Breast epithelium (tissue), 4 donors: ENCODE measurements around the gene ZNF778. TPM values are rescaled to one million over a fixed set of nuclear protein-coding genes. Genes with fewer than 3 reads are reported as not detected.

ENCODE experiments used
- DNase-seq, 2 donors: peaks; one replicate each; pipeline ENCODE4 v3.0.0-alpha.2; 2019; ENCODE audit warnings: low spot score in 2 of 2
- H3K27ac ChIP-seq, 2 donors: fragments of 200-600 bp; sonication (generic) in 1 of 2; one replicate each; pipeline ENCODE4 v1.5.1; 2016 to 2019; ENCODE audit warnings: mild to moderate bottlenecking in 1 of 2
- H3K27me3 ChIP-seq, 2 donors: fragments of 200-600 bp; sonication (generic) in 1 of 2; one replicate each; pipeline versions ENCODE4 v1.5.1 to v1.6.0; 2017 to 2019; ENCODE audit warnings: control low read depth in 1 of 2, mild to moderate bottlenecking in 1 of 2
- H3K36me3 ChIP-seq: fragments of 200-600 bp; one replicate; pipeline ENCODE4 v1.5.1; 2019
- H3K4me1 ChIP-seq, 2 donors: fragments of 200-600 bp; sonication (generic); one replicate each; pipeline ENCODE4 v1.5.1; 2016 to 2019; ENCODE audit warnings: control low read depth in 1 of 2
- H3K4me3 ChIP-seq, 3 donors: fragments of 200-600 bp; sonication (generic); 1 replicate in 2 of 3; 2 replicates in 1 of 3; pipeline ENCODE4 v1.5.1; 2016 to 2019; ENCODE audit warnings: mild to moderate bottlenecking in 3 of 3, moderate library complexity in 2 of 3
- H3K9me3 ChIP-seq, 2 donors: fragments of 200-600 bp; sonication (generic) in 1 of 2; one replicate each; pipeline ENCODE4 v1.5.1; 2016 to 2019; ENCODE audit warnings: control low read depth in 1 of 2
- POLR2A ChIP-seq: fragments of 450-650 bp; IDR thresholded peaks from one replicate; pipeline ENCODE4 v1.6.1; 2016; ENCODE audit warnings: antibody characterized with exemption, mild to moderate bottlenecking, moderate library complexity
- POLR2AphosphoS5 ChIP-seq, 3 donors: sonication (generic); formaldehyde crosslinking; IDR thresholded peaks; one replicate each; pipeline ENCODE4 v1.6.1; 2017; ENCODE audit warnings: antibody characterized with exemption in 3 of 3
- intact Hi-C: fragments of 100-400 bp; cut with DNase I; formaldehyde crosslinking; loops from one replicate; pipeline ENCODE4 v1.15.1; 2023; ENCODE audit warnings: low total_unique reads
- total RNA-seq, 3 donors: library from RNA; depleted of rRNA; stranded (reverse); fragments of >200 nt; gene quantifications; one replicate each; pipeline ENCODE4 v1.1.0, GENCODE V29; 2016
- TF ChIP-seq, protein P1 (sequence below), 3 donors: fragments of 450-650 bp; IDR thresholded peaks; one replicate each; pipeline ENCODE4 v1.5.1; 2016 to 2017; ENCODE audit warnings: antibody characterized with exemption in 3 of 3, mild to moderate bottlenecking in 3 of 3, moderate library complexity in 3 of 3

Gene ZNF778
- total RNA-seq, 3 donors from 2014 or later, result 10.1 to 20.9 (median 12.5) TPM

DNA sequence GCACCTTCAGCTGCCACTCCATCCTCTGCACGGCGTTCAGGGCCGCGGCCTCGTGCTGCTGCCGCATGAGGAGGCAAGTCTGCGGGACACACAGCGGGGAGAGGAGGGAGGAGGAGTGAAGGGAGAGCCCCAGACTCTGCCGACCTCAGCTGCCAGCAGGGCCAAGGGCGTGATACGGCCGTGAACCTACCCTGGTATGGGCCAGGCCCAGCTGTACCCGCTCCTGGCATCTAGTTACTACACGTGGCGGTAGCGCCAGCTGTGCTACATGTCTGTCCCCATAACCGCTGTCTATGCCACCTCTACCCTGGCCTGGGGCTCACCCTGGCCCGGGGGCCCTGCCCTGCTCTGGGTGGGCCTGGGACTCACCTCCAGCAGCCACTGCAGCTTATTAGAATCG is 51.1 kb downstream of the ZNF778 start:
- Histone ChIP-seq H3K27ac (no peak overlapping the region), H3K27me3 (no peaks in the 10 kb centered on the region), H3K36me3 (no peaks in the 10 kb centered on the region), H3K9me3 (no peaks in the 10 kb centered on the region), H3K4me3 (no peak overlapping the region), H3K4me1 (no peaks in the 10 kb centered on the region)
- TF ChIP-seq POLR2AphosphoS5 (IDR thresholded peaks at IDR 0.05) (no peak), POLR2A (no peak)
- TF ChIP-seq, protein P1, sequence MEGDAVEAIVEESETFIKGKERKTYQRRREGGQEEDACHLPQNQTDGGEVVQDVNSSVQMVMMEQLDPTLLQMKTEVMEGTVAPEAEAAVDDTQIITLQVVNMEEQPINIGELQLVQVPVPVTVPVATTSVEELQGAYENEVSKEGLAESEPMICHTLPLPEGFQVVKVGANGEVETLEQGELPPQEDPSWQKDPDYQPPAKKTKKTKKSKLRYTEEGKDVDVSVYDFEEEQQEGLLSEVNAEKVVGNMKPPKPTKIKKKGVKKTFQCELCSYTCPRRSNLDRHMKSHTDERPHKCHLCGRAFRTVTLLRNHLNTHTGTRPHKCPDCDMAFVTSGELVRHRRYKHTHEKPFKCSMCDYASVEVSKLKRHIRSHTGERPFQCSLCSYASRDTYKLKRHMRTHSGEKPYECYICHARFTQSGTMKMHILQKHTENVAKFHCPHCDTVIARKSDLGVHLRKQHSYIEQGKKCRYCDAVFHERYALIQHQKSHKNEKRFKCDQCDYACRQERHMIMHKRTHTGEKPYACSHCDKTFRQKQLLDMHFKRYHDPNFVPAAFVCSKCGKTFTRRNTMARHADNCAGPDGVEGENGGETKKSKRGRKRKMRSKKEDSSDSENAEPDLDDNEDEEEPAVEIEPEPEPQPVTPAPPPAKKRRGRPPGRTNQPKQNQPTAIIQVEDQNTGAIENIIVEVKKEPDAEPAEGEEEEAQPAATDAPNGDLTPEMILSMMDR (IDR thresholded peaks at IDR 0.05), result no peak
- intact Hi-C loops, result no loop called here
- DNase-seq, result no peak

DNA sequence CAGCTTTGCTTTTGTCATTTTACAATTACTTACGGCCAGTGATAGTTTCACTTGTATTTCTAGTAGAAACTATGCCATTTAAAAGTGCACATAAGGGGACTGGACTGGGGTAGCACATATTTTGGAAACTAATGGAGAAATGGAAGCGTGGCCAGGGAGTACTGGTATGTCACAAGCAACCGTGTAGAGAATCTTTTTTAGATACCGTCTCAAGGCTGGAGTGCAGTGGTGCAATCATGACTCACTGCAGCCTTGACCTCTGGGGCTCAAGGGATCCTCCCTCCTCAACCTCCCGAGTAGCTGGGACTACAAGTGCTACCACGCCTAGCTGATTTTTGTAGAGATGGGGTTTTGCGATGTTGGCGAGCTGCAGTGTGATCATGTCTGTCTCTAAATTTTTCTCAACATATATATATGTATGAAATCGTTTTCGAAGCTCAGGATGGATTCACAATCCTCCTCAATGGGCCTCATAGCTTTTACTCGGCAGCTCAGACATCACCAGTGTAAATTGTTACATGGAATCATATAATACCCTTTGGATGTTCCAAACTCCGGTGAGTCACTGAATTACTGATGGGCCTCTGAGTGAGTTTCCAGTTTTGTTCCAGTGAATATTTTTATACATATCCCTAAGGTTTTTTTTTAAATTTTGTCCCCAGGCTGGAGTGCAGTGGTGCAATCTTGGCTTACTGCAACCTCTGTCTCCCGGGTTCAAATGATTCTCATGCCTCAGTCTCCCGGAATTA is 51.7 kb downstream of the ZNF778 start:
- H3K9me3 ChIP-seq, result no peaks in the 10 kb centered on the region
- no peak overlapping the region for H3K27ac ChIP-seq
- intact Hi-C loops, result no loop called here
- no peak overlapping the region for H3K4me3 ChIP-seq
- H3K4me1 ChIP-seq, result no peaks in the 10 kb centered on the region
- DNase-seq, result no peak
- H3K36me3 ChIP-seq, result peaks cover 6% of the 10 kb centered on the region
- no peaks in the 10 kb centered on the region for H3K27me3 ChIP-seq
- TF ChIP-seq, protein P1 (IDR thresholded peaks at IDR 0.05), result no peak
- TF ChIP-seq POLR2A, result no peak
- TF ChIP-seq POLR2AphosphoS5 (IDR thresholded peaks at IDR 0.05), result no peak

DNA sequence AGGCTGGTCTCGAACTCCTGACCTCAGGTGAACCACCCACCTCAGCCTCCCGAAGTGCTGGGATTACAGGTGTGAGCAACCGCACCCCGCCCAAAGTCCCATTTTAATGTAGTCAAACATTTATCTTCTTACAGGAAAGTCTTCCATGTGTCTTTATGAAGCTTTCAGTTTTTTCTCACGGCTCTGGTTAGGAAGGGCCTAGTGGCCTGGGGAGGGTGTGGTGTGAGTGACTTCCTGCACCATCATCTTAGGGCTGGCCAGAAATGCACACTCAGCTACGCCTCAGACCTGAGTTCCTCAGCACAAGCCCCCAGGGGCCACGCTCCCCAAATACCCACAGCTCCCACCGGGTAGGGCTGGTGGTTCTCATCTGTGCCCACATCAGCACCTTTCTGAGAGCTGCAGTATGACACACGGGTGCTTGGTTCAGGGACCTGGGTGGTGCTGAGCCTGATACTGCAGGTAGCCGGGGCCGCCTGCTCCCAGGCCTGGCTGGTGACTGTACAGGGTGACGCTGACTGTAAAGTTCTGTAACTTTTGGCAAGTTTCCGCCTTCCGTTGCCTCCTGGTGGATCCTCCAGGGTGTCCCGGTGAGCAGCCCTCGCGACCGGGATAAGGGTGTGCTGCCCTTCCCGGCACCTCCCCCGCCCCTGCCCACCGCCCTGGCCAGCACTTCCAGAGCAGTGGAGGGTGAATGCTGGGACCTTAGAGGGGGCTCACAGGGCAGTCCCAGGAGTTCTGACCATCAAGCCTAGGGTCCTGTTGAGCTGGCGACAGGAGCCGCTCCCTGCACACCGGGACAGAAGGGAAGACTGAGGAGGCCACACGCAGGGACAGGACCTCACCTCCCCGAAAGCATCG is 52.5 kb downstream of the ZNF778 start:
- Histone ChIP-seq H3K36me3 (peaks cover 6% of the 10 kb centered on the region), H3K4me1 (no peaks in the 10 kb centered on the region), H3K4me3 (no peak overlapping the region), H3K27me3 (no peaks in the 10 kb centered on the region), H3K9me3 (no peaks in the 10 kb centered on the region), H3K27ac (no peak overlapping the region)
- TF ChIP-seq POLR2A (no peak), POLR2AphosphoS5 (IDR thresholded peaks at IDR 0.05) (no peak)
- TF ChIP-seq, protein P1 (IDR thresholded peaks at IDR 0.05), result no peak
- no peak for DNase-seq
- intact Hi-C loops, result no loop called here

DNA sequence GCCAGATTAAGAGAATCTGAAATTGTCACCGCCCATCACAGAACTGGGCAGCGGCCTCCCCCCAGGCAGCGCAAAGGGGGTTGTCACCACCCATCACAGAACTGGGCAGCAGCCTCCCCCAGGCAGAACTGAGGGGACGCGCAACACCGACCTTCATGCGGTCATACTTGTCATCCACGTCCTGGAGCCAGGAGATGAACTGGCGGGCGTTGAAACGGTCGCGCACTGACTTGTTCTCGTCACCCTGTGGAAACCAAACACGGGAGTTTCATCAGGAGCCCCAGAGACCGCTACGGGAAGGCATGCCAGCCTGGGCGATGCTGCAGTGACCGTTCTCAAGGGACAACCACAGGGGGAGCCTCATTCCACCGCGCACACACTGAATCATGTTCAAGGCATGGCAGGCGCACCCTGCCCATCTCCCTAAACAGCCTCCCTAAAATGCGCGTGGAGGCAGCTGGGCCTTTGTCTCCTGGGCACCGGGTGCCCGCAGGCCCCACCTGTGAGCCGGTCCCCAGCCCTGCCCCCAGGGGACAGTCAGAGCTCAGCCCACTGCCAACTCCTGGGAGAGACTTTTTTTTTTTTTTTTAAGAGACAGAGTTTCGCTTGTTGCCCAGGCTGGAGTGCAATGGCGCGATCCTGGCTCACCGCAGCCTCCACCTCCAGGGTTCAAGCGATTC is 53.3 kb downstream of the ZNF778 start:
- intact Hi-C loops, result no loop called here
- Histone ChIP-seq H3K27me3 (no peaks in the 10 kb centered on the region), H3K36me3 (peaks cover 6% of the 10 kb centered on the region), H3K4me1 (no peaks in the 10 kb centered on the region), H3K9me3 (no peaks in the 10 kb centered on the region), H3K27ac (no peak overlapping the region), H3K4me3 (no peak overlapping the region)
- no peak for TF ChIP-seq POLR2AphosphoS5 (IDR thresholded peaks at IDR 0.05)
- TF ChIP-seq POLR2A, result no peak
- TF ChIP-seq, protein P1 (IDR thresholded peaks at IDR 0.05), result no peak
- no peak for DNase-seq
